Upper lobe of left lung (tissue), 6 donors: ENCODE measurements around the gene ZHX3. TPM values are rescaled to one million over a fixed set of nuclear protein-coding genes. Genes with fewer than 3 reads are reported as not detected.

Source experiments
- ATAC-seq, 2 donors: fragments of 200-7000 bp; cut with Tn5 transposase; one replicate each; pipeline ENCODE4 v1.9.1; 2022; ENCODE audit warnings: mild to moderate bottlenecking in 2 of 2, moderate library complexity in 2 of 2; ENCODE audit not compliant: low FRiP score in 2 of 2
- DNase-seq, 2 donors: peaks; one replicate each; pipeline ENCODE4 v3.0.0-alpha.2; 2019 to 2020
- H3K27ac ChIP-seq, 4 donors: fragments of 200-600 bp; sonication (generic); one replicate each; pipeline ENCODE4 v1.5.1; 2016 to 2019
- H3K27me3 ChIP-seq, 4 donors: fragments of 200-600 bp; sonication (generic); one replicate each; pipeline ENCODE4 v1.5.1; 2017 to 2019
- H3K36me3 ChIP-seq, 4 donors: fragments of 200-600 bp; sonication (generic); one replicate each; pipeline ENCODE4 v1.5.1; 2016 to 2019
- H3K4me1 ChIP-seq, 4 donors: fragments of 200-600 bp; sonication (generic); one replicate each; pipeline ENCODE4 v1.5.1; 2018 to 2019
- H3K4me3 ChIP-seq, 4 donors: fragments of 200-600 bp; sonication (generic); one replicate each; pipeline ENCODE4 v1.5.1; 2017 to 2019; ENCODE audit warnings: mild to moderate bottlenecking in 2 of 4, moderate library complexity in 1 of 4
- H3K9me3 ChIP-seq, 4 donors: fragments of 200-600 bp; sonication (generic); one replicate each; pipeline ENCODE4 v1.5.1; 2018 to 2019
- CTCF ChIP-seq, 6 experiments: fragments of 450-650 bp in 4 of 6; fragments of 200-600 bp in 2 of 6; sonication (generic) in 2 of 6; IDR thresholded peaks; one replicate each; pipeline ENCODE4 v1.5.1; 2016 to 2019; ENCODE audit warnings: antibody characterized with exemption in 6 of 6
- EP300 ChIP-seq, 4 donors: sonication (generic); formaldehyde crosslinking; IDR thresholded peaks; one replicate each; pipeline ENCODE4 v1.5.1; 2017; ENCODE audit warnings: antibody characterized with exemption in 4 of 4, control low read depth in 2 of 4
- POLR2A ChIP-seq, 4 donors: fragments of 450-650 bp; IDR thresholded peaks; one replicate each; pipeline ENCODE4 v1.5.1; 2016 to 2017; ENCODE audit warnings: antibody characterized with exemption in 4 of 4, mild to moderate bottlenecking in 2 of 4
- POLR2AphosphoS5 ChIP-seq, 2 donors: sonication (generic); formaldehyde crosslinking; IDR thresholded peaks; one replicate each; pipeline ENCODE4 v1.5.1; 2017; ENCODE audit warnings: antibody characterized with exemption in 2 of 2
- WGBS, 2 donors: methylation state at CpG; one replicate each; pipeline ENCODE4 v1.1.5; 2017 to 2018; 5-methylcytosine and 5-hydroxymethylcytosine counted together
- total RNA-seq, 6 donors: library from RNA; depleted of rRNA in 4 of 6; stranded (reverse); fragments of >200 nt in 4 of 6; gene quantifications; one replicate each; pipeline versions ENCODE4 v1.1.0 to v1.2.1, GENCODE V29; 2016 to 2021
- donor health status: DM: no; HTN: no; CAD: no; lungs with moderate emphysema.
- donor health status: DM: no; HTN: yes; CAD: no; lungs with severe emphysema.

Gene ZHX3
- total RNA-seq, 6 donors from 2014 or later = 30.4 to 57.5 (median 44.9) TPM

GRCh38 chr20:41268402-41268801 is 49.1 kb downstream of the ZHX3 start:
- Histone ChIP-seq H3K4me3 (no peak overlapping the region), H3K27ac (no peak overlapping the region), H3K9me3 (no peaks in the 10 kb centered on the region), H3K4me1 (no peaks in the 10 kb centered on the region), H3K36me3 (peaks cover 0 to 5% (median 2%) of the 10 kb centered on the region in 4 donors), H3K27me3 (no peaks in the 10 kb centered on the region)
- TF ChIP-seq POLR2A (IDR thresholded peaks at IDR 0.05) = no peak
- no peak for TF ChIP-seq EP300 (IDR thresholded peaks at IDR 0.05)
- DNase-seq = no peak
- ATAC-seq = no peak
- 88 to 92% methylated on average over 1 of the region's 1 CpG for WGBS, 2 donors

- 86 to 87% methylated on average over 2 of the region's 2 CpGs for WGBS, 2 donors
- TF ChIP-seq EP300 (IDR thresholded peaks at IDR 0.05) (no peak), CTCF (IDR thresholded peaks at IDR 0.05) (no peak), POLR2A (IDR thresholded peaks at IDR 0.05) (no peak), POLR2AphosphoS5 (IDR thresholded peaks at IDR 0.05) (no peak)
- DNase-seq (no peak), ATAC-seq (no peak)
- Histone ChIP-seq H3K9me3 (no peaks in the 10 kb centered on the region), H3K27me3 (no peaks in the 10 kb centered on the region), H3K4me3 (no peak overlapping the region), H3K4me1 (peaks cover 0 to 6% (median 0%) of the 10 kb centered on the region in 4 donors), H3K36me3 (peaks cover 0 to 5% (median 2%) of the 10 kb centered on the region in 4 donors), H3K27ac (no peak overlapping the region)
Observed at GRCh38 chr20:41265938-41266337, 51.6 kb downstream of the ZHX3 start.

- H3K36me3 ChIP-seq = peaks cover 0 to 5% (median 2%) of the 10 kb centered on the region in 4 donors
- H3K27me3 ChIP-seq = no peaks in the 10 kb centered on the region
- H3K4me1 ChIP-seq = peaks cover 0 to 6% (median 1%) of the 10 kb centered on the region in 4 donors
- WGBS, 2 donors = 91 to 99% methylated on average over 2 of the region's 2 CpGs
- no peak overlapping the region for H3K4me3 ChIP-seq
- H3K27ac ChIP-seq = no peak overlapping the region
- no peak for ATAC-seq
- DNase-seq = no peak
- TF ChIP-seq POLR2AphosphoS5 (IDR thresholded peaks at IDR 0.05) = no peak
- no peaks in the 10 kb centered on the region for H3K9me3 ChIP-seq
Observed at GRCh38 chr20:41264819-41265218, 52.7 kb downstream of the ZHX3 start.

- 73 to 78% methylated on average over 2 of the region's 2 CpGs for WGBS, 2 donors
- Histone ChIP-seq H3K27me3 (no peaks in the 10 kb centered on the region), H3K36me3 (peaks cover 0 to 2% (median under 1%) of the 10 kb centered on the region in 4 donors), H3K9me3 (no peaks in the 10 kb centered on the region), H3K4me1 (peaks cover 0 to 6% (median 1%) of the 10 kb centered on the region in 4 donors), H3K4me3 (no peak overlapping the region), H3K27ac (peak overlapping the region in 1 of 4 donors; percentile 38)
- no peak for DNase-seq
- TF ChIP-seq POLR2AphosphoS5 (IDR thresholded peaks at IDR 0.05) (no peak), EP300 (IDR thresholded peaks at IDR 0.05) (no peak), CTCF (IDR thresholded peaks at IDR 0.05) (no peak), POLR2A (IDR thresholded peaks at IDR 0.05) (no peak)
- no peak for ATAC-seq
Observed at GRCh38 chr20:41261790-41262717, 55.5 kb downstream of the ZHX3 start.

- H3K27me3 ChIP-seq = no peaks in the 10 kb centered on the region
- TF ChIP-seq CTCF (IDR thresholded peaks at IDR 0.05) = no peak
- TF ChIP-seq POLR2AphosphoS5 (IDR thresholded peaks at IDR 0.05) = no peak
- TF ChIP-seq EP300 (IDR thresholded peaks at IDR 0.05) = no peak
- no peak for TF ChIP-seq POLR2A (IDR thresholded peaks at IDR 0.05)
- H3K9me3 ChIP-seq = no peaks in the 10 kb centered on the region
- H3K4me1 ChIP-seq = peaks cover 0 to 6% (median 1%) of the 10 kb centered on the region in 4 donors
- H3K36me3 ChIP-seq = no peaks in the 10 kb centered on the region
- H3K4me3 ChIP-seq = no peak overlapping the region
- peak overlapping the region in 2 of 4 donors; percentile 15 to 38 for H3K27ac ChIP-seq
- no peak for DNase-seq
- no peak for ATAC-seq
Observed at GRCh38 chr20:41261260-41261659, 56.3 kb downstream of the ZHX3 start.
